Endothelial cell (in vitro differentiated cells): Measurements from ENCODE around the gene SFTPB. TPM values are rescaled to one million over a fixed set of nuclear protein-coding genes. Genes with fewer than 3 reads are reported as not detected.
"Not testable (repeated sequence)": the region's sequence is repeated elsewhere in the genome, so short reads cannot be mapped to it uniquely, and the experiment has no call there.

Source experiments
- DNase-seq: peaks from one replicate; pipeline ENCODE4 v3.0.0; 2021; ENCODE audit warnings: low spot score
- H3K27ac Mint-ChIP-seq: one replicate; pipeline ENCODE4 v1.8.0; 2021; ENCODE audit warnings: mixed read lengths, inconsistent platforms; ENCODE audit not compliant: unreplicated experiment
- H3K27me3 Mint-ChIP-seq: one replicate; pipeline ENCODE4 v1.8.0; 2021; ENCODE audit warnings: mild to moderate bottlenecking, moderate library complexity, mixed read lengths, inconsistent platforms; ENCODE audit not compliant: unreplicated experiment
- H3K36me3 Mint-ChIP-seq: one replicate; pipeline ENCODE4 v1.8.0; 2021; ENCODE audit warnings: mild to moderate bottlenecking, low read depth, mixed read lengths, inconsistent platforms; ENCODE audit not compliant: unreplicated experiment
- H3K4me1 Mint-ChIP-seq: one replicate; pipeline ENCODE4 v1.8.0; 2021; ENCODE audit warnings: mild to moderate bottlenecking, mixed read lengths, inconsistent platforms; ENCODE audit not compliant: unreplicated experiment
- H3K4me3 Mint-ChIP-seq: one replicate; pipeline ENCODE4 v1.8.0; 2021; ENCODE audit warnings: mild to moderate bottlenecking, mixed read lengths, inconsistent platforms; ENCODE audit not compliant: unreplicated experiment
- H3K9me3 Mint-ChIP-seq: one replicate; pipeline ENCODE4 v1.8.0; 2021; ENCODE audit warnings: mixed read lengths, inconsistent platforms; ENCODE audit not compliant: unreplicated experiment
- CTCF ChIP-seq: fragments of 200-600 bp; sonication (generic); IDR thresholded peaks from one replicate; pipeline ENCODE4 v1.5.0; 2021; ENCODE audit warnings: antibody characterized with exemption; ENCODE audit not compliant: unreplicated experiment
- long read RNA-seq: library from polyadenylated mRNA; unstranded; transcript quantifications from one replicate; pipeline ENCODE4 v2.0.0, GENCODE V29; 2020; ENCODE audit not compliant: unreplicated experiment
- total RNA-seq: library from RNA; stranded (reverse); fragmentation: NEBNext Ultra II Directional; extraction: Animal tissue kit (Norgen Biotek cat#: 25700); gene quantifications from one replicate; pipeline ENCODE4 v1.2.1, GENCODE V29; 2021; ENCODE audit not compliant: unreplicated experiment

SFTPB gene
- total RNA-seq = not detected
- long read RNA-seq = 0 reads

GRCh38 chr2:85668009-85668856, at the start of gene SFTPB:
Gene SFTPB (minus strand): TSS chr2:85668199. CDS start chr2:85668183, 16 bp downstream.
- no peak for TF ChIP-seq CTCF
- Mint-ChIP-seq H3K27ac (no peak within 1 kb of the TSS), H3K4me1 (peaks cover 9% of the 10 kb centered on the region), H3K36me3 (peaks cover 17% of the 10 kb centered on the region), H3K9me3 (no peaks in the 10 kb centered on the region), H3K4me3 (no peak within 1 kb of the TSS), H3K27me3 (peaks cover 22% of the 10 kb centered on the region)
- no peak for DNase-seq

DNA sequence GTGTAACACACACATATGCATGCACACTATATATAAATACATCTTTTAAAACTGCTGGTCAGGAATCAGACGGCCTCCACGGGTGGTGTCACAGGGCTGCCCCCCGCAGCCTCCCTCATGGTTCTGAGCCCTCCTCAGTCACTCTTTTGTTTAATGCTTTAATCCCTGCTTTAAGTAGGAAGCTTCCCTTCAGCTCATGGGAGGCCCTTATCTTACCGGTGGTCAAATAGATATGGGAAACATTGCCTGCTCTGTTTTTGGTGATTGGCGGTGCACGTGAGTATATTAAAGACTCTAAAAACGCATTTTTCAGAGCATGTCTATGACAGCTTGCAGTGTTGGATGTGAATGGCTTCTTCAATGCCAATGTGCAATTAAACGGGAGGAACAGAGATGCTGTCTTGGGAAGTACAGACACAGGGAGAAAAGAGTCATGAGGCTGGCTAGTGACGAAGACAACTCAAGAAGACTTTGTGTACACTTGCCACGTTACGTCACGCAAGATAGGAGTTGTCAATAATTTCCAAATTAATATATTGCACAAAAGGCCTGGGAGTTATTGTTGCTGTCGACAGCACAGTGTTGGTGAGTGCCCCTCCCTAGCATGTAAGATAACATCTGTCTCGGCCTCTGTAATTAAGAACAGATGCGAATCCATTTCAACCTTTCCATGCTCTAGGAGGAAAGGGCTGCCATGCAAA, 49.5 kb upstream of the SFTPB start:
- no peak for DNase-seq
- H3K27ac Mint-ChIP-seq = no peak overlapping the region
- H3K9me3 Mint-ChIP-seq = no peaks in the 10 kb centered on the region

DNA sequence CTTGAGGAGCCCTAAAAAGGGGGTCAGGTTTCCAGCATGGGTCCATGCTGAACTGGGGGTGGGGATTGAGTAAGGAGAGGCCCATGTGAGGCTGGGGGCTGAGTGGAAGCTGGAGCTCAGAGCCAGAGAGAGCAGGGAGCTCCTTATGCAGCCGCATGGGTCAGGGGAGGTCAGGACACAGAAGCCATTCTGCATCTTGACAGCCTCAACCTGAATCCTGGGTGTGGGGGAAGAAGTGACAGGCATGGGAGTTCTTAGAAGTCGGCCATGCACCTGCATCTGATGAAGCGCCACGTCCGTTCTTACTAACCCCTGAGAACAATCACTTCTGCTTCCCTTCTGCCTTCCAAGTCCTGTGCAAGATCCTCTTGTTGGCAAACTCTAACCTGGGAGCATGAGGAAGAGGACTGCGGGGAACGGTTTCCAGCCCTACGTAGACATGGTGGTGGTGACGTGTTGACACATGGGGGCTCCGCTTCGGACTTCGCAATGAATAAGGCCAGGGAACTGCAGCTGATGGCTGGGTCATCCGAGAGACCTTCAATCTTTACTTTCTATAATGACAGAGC, 48.4 kb upstream of the SFTPB start:
- DNase-seq = no peak
- Mint-ChIP-seq H3K4me1 (peaks cover 10% of the 10 kb centered on the region), H3K4me3 (no peak overlapping the region), H3K27me3 (no peaks in the 10 kb centered on the region), H3K36me3 (no peaks in the 10 kb centered on the region), H3K27ac (no peak overlapping the region), H3K9me3 (no peaks in the 10 kb centered on the region)
- no peak for TF ChIP-seq CTCF

More for the DNA sequence above, 49.5 kb upstream of the SFTPB start:
- peaks cover 4% of the 10 kb centered on the region for H3K4me1 Mint-ChIP-seq
- no peaks in the 10 kb centered on the region for H3K27me3 Mint-ChIP-seq
- no peak overlapping the region for H3K4me3 Mint-ChIP-seq
- no peak for TF ChIP-seq CTCF
- H3K36me3 Mint-ChIP-seq = no peaks in the 10 kb centered on the region

GRCh38 chr2:85714841-85715240, 46.8 kb upstream of the SFTPB start:
- no peak for DNase-seq
- Mint-ChIP-seq H3K4me3 (no peak overlapping the region), H3K36me3 (no peaks in the 10 kb centered on the region), H3K4me1 (peaks cover 25% of the 10 kb centered on the region), H3K27ac (no peak overlapping the region), H3K9me3 (no peaks in the 10 kb centered on the region), H3K27me3 (peaks cover 8% of the 10 kb centered on the region)
- TF ChIP-seq CTCF = no peak

DNA sequence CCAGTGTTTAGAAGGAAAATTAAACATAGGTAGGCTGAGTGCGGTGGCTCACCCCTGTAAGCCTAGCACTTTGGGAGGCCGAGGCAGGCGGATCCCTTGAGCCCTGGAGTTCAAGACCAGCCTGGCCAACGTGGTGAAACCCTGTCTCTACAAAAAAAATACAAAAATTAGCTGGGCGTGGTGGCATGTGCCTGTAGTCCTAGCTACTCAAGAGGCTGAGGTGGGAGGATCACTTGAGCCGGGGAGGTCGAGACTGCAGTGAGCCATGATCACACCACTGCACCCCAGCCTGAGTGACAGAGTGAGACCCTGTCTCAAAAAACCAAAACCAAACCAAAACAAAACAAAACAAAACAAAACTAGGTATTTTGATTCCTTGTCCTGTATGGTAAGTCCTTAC, 46.4 kb upstream of the SFTPB start:
- peaks cover 30% of the 10 kb centered on the region for H3K4me1 Mint-ChIP-seq
- not testable (repeated sequence) for H3K27me3 Mint-ChIP-seq, H3K4me3 Mint-ChIP-seq, H3K27ac Mint-ChIP-seq, H3K36me3 Mint-ChIP-seq, DNase-seq, H3K9me3 Mint-ChIP-seq
